ENCODE results near the gene GPX3.

The GPX3 gene

GRCh38 chr5:151058301-151058700, 37.9 kb downstream of the GPX3 start:
- Histone ChIP-seq H3K36me3 (ENCODE audit: insufficient read depth, insufficient read length, low read length) (peaks cover 79% of the 10 kb centered on the region), H3K9me3 (ENCODE audit: insufficient read depth, low read length) (no peaks in the 10 kb centered on the region), H3K4me3 (ENCODE audit: insufficient read length, low read depth) (no peak overlapping the region), H3K9ac (ENCODE audit: insufficient read length, low read depth) (no peak overlapping the region), H3K4me1 (ENCODE audit: insufficient read depth, insufficient read length) (peaks cover 2% of the 10 kb centered on the region), H3K27me3 (ENCODE audit: insufficient read depth, insufficient read length) (no peaks in the 10 kb centered on the region)
- DNase-seq (ENCODE audit: low read depth, low spot score) = no peak
- TF ChIP-seq SUZ12 (IDR thresholded peaks at IDR 0.05; ENCODE audit: extremely low read depth, insufficient read depth, insufficient read length) (no peak), ZNF274 (IDR thresholded peaks at IDR 0.05; ENCODE audit: low read depth, low read length) (no peak), YY1 (IDR thresholded peaks at IDR 0.05; ENCODE audit: insufficient read depth, insufficient read length) (no peak)

- H3K27me3 ChIP-seq (ENCODE audit: insufficient read depth, insufficient read length) = no peaks in the 10 kb centered on the region
- H3K36me3 ChIP-seq (ENCODE audit: insufficient read depth, insufficient read length, low read length) = peaks cover 79% of the 10 kb centered on the region
- H3K9ac ChIP-seq (ENCODE audit: insufficient read length, low read depth) = no peak overlapping the region
- H3K4me1 ChIP-seq (ENCODE audit: insufficient read depth, insufficient read length) = peaks cover 2% of the 10 kb centered on the region
- TF ChIP-seq ZNF274 (IDR thresholded peaks at IDR 0.05; ENCODE audit: low read depth, low read length) = no peak
- no peak for TF ChIP-seq SUZ12 (IDR thresholded peaks at IDR 0.05; ENCODE audit: extremely low read depth, insufficient read depth, insufficient read length)
- no peak for TF ChIP-seq YY1 (IDR thresholded peaks at IDR 0.05; ENCODE audit: insufficient read depth, insufficient read length)
- DNase-seq (ENCODE audit: low read depth, low spot score) = no peak
- H3K9me3 ChIP-seq (ENCODE audit: insufficient read depth, low read length) = no peaks in the 10 kb centered on the region
- H3K4me3 ChIP-seq (ENCODE audit: insufficient read length, low read depth) = no peak overlapping the region
Measured at GRCh38 chr5:151058891-151059489, 38.6 kb downstream of the GPX3 start.

GRCh38 chr5:151060742-151061141, 40.4 kb downstream of the GPX3 start:
- TF ChIP-seq ZNF274 (IDR thresholded peaks at IDR 0.05; ENCODE audit: low read depth, low read length) (no peak), YY1 (IDR thresholded peaks at IDR 0.05; ENCODE audit: insufficient read depth, insufficient read length) (no peak), SUZ12 (IDR thresholded peaks at IDR 0.05; ENCODE audit: extremely low read depth, insufficient read depth, insufficient read length) (no peak)
- DNase-seq (ENCODE audit: low read depth, low spot score) = no peak
- peaks cover 2% of the 10 kb centered on the region for H3K4me1 ChIP-seq (ENCODE audit: insufficient read depth, insufficient read length)
- H3K36me3 ChIP-seq (ENCODE audit: insufficient read depth, insufficient read length, low read length) = peaks cover 70% of the 10 kb centered on the region
- H3K9me3 ChIP-seq (ENCODE audit: insufficient read depth, low read length) = no peaks in the 10 kb centered on the region
- no peak overlapping the region for H3K4me3 ChIP-seq (ENCODE audit: insufficient read length, low read depth)
- no peaks in the 10 kb centered on the region for H3K27me3 ChIP-seq (ENCODE audit: insufficient read depth, insufficient read length)
- no peak overlapping the region for H3K9ac ChIP-seq (ENCODE audit: insufficient read length, low read depth)

- H3K9me3 ChIP-seq (ENCODE audit: insufficient read depth, low read length) = peaks cover 3% of the 10 kb centered on the region; the same call in 1 of the 2 replicates
- peaks cover 60% of the 10 kb centered on the region for H3K36me3 ChIP-seq (ENCODE audit: insufficient read depth, insufficient read length, low read length)
- H3K9ac ChIP-seq (ENCODE audit: insufficient read length, low read depth) = no peak overlapping the region
- H3K4me1 ChIP-seq (ENCODE audit: insufficient read depth, insufficient read length) = peaks cover 2% of the 10 kb centered on the region
- no peaks in the 10 kb centered on the region for H3K27me3 ChIP-seq (ENCODE audit: insufficient read depth, insufficient read length)
- DNase-seq (ENCODE audit: low read depth, low spot score) = no peak
- no peak for TF ChIP-seq ZNF274 (IDR thresholded peaks at IDR 0.05; ENCODE audit: low read depth, low read length)
- H3K4me3 ChIP-seq (ENCODE audit: insufficient read length, low read depth) = no peak overlapping the region
Measured at GRCh38 chr5:151062405-151063141, 42.2 kb downstream of the GPX3 start.

GRCh38 chr5:151063142-151063989, 43.0 kb downstream of the GPX3 start:
- Histone ChIP-seq H3K27me3 (ENCODE audit: insufficient read depth, insufficient read length) (no peaks in the 10 kb centered on the region), H3K36me3 (ENCODE audit: insufficient read depth, insufficient read length, low read length) (peaks cover 59% of the 10 kb centered on the region), H3K4me1 (ENCODE audit: insufficient read depth, insufficient read length) (peaks cover 2% of the 10 kb centered on the region), H3K9ac (ENCODE audit: insufficient read length, low read depth) (no peak overlapping the region), H3K9me3 (ENCODE audit: insufficient read depth, low read length) (peaks cover 11% of the 10 kb centered on the region; the same call in 1 of the 2 replicates), H3K4me3 (ENCODE audit: insufficient read length, low read depth) (no peak overlapping the region)
- TF ChIP-seq SUZ12 (IDR thresholded peaks at IDR 0.05; ENCODE audit: extremely low read depth, insufficient read depth, insufficient read length) (no peak), ZNF274 (IDR thresholded peaks at IDR 0.05; ENCODE audit: low read depth, low read length) (no peak)
- DNase-seq (ENCODE audit: low read depth, low spot score) = no peak

- Histone ChIP-seq H3K4me1 (ENCODE audit: insufficient read depth, insufficient read length) (peaks cover 2% of the 10 kb centered on the region), H3K9me3 (ENCODE audit: insufficient read depth, low read length) (peaks cover 13% of the 10 kb centered on the region; the same call in 1 of the 2 replicates), H3K9ac (ENCODE audit: insufficient read length, low read depth) (no peak overlapping the region), H3K36me3 (ENCODE audit: insufficient read depth, insufficient read length, low read length) (peaks cover 49% of the 10 kb centered on the region), H3K4me3 (ENCODE audit: insufficient read length, low read depth) (no peak overlapping the region), H3K27me3 (ENCODE audit: insufficient read depth, insufficient read length) (no peaks in the 10 kb centered on the region)
- no peak for TF ChIP-seq SUZ12 (IDR thresholded peaks at IDR 0.05; ENCODE audit: extremely low read depth, insufficient read depth, insufficient read length)
- no peak for TF ChIP-seq ZNF274 (IDR thresholded peaks at IDR 0.05; ENCODE audit: low read depth, low read length)
- TF ChIP-seq YY1 (IDR thresholded peaks at IDR 0.05; ENCODE audit: insufficient read depth, insufficient read length) = no peak
- DNase-seq (ENCODE audit: low read depth, low spot score) = no peak
Measured at GRCh38 chr5:151064916-151065499, 44.6 kb downstream of the GPX3 start.
